Right renal cortex interstitium (tissue), 3 donors: Measurements from ENCODE around the gene PDCD1. TPM values are rescaled to one million over a fixed set of nuclear protein-coding genes. Genes with fewer than 3 reads are reported as not detected.

Experiments used
- DNase-seq, 3 donors: peaks; one replicate each; pipeline ENCODE4 v3.0.0-alpha.2; 2013; ENCODE audit warnings: low read depth in 3 of 3, low spot score in 2 of 3
- polyA plus RNA-seq, 3 donors: library from polyadenylated mRNA; unstranded; fragments of 120-200 nt; gene quantifications; one replicate each; pipeline ENCODE4 v1.2.1, GENCODE V29; 2013; ENCODE audit not compliant: insufficient read length in 3 of 3

The PDCD1 gene
- polyA plus RNA-seq, 3 donors: 0.15 TPM; not detected in 2

DNA sequence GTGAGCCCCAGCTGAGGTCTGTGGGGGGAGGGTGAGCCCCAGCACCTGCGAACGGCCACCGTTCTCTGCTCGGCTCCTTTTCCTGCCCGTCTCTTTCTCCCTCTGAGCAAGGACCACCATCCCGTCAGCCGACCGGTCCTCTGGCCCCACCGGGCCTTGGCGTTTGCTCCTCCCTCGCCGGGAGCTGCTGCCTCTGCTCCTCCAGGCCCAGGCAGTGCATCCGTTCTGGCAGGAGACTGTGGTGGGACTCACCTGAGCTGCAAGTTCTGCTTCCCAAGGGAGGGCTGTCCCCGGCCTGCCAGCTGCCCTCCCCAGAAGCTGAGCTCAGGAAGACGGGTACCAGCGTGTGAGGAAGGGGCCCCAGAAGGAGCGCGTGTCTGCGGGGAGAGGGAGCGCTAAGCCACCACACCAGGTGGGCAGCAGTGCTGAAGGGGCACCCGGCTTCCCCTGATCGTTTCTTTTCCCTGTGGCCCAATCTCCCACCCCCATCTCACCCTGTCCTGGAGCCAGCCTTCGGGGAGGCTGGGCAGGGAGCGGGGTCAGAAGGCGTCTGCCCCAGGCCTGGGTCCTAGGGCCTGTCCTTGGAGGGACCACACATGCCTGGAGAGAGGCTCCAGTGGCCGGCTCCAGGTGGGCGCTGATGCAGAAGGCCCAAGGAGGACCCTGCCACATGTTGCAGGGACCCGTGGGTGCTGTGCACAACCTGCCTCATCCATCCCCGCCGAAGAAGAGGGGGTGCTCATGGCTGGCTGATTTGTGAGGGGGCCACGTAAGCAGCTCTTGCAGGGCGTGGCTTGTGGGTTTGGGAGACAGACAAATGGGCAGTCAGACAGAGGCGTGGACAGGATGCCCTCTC, 8.3 kb upstream of the PDCD1 start:
- DNase-seq: no peak

- no peak for DNase-seq
Measured at GRCh38 chr2:241865957-241866789, 7.5 kb upstream of the PDCD1 start.

GRCh38 chr2:241865416-241865956, 6.8 kb upstream of the PDCD1 start:
- DNase-seq: no peak

DNA sequence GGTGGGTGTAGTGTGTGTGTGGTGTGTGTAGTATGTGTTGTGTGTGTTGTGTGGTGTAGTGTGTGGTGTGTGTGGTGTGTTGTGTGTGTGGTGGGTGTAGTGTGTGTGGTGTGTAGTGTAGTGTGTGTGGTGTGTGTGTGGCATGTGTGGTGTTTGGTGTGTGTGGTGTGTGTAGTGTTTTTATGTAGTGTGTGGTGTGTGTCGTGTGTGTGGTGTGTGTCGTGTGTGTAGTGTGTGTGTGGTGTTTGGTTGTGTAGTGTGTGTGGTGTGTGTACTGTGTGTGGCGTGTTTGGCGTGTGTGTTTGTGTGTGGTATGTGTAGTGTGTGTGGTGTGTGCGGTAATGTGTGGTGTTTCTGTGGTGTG, 6.1 kb upstream of the PDCD1 start:
- no peak for DNase-seq

GRCh38 chr2:241864168-241864849, 5.6 kb upstream of the PDCD1 start:
- no peak for DNase-seq

- DNase-seq: no peak
Measured at GRCh38 chr2:241863536-241863954, 4.9 kb upstream of the PDCD1 start.

GRCh38 chr2:241862775-241863535, 4.3 kb upstream of the PDCD1 start:
- DNase-seq: no peak

DNA sequence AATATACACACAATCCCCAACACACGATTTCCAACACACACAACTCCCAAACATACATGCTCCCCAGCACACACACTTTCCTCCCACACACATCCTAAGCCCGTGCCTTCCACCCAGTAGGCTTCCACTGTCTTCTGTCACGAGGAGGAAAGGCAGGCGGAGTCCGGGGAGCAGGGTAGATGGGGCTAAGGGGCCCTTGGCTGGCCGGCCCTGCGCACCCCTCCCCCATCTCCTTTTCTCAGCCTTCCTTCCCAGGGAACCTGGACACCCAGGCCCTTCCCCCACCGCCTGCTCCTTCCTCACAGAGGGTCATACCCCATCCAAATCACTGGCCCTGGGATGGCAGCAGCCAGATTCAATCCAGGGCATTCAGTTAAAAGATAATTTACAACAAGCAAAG, 3.4 kb upstream of the PDCD1 start:
- DNase-seq: no peak

DNA sequence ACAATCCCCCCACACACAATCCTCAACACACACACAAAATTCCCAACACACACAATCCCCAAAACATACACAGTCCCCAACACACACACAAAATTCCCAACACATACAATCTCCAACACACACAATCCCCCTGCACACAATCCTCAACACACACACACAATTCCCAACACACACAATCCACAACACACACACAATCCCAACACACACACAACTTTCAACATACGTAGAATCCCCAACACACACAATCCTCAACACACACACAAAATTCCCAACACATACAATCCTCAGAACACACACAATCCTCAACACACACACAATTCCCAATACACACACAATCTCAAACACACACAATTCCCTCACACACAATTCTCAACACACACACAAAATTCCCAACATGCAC, 2.6 kb upstream of the PDCD1 start:
- DNase-seq: no peak

- no peak for DNase-seq
Measured at GRCh38 chr2:241860184-241861078, 1.7 kb upstream of the PDCD1 start.

DNA sequence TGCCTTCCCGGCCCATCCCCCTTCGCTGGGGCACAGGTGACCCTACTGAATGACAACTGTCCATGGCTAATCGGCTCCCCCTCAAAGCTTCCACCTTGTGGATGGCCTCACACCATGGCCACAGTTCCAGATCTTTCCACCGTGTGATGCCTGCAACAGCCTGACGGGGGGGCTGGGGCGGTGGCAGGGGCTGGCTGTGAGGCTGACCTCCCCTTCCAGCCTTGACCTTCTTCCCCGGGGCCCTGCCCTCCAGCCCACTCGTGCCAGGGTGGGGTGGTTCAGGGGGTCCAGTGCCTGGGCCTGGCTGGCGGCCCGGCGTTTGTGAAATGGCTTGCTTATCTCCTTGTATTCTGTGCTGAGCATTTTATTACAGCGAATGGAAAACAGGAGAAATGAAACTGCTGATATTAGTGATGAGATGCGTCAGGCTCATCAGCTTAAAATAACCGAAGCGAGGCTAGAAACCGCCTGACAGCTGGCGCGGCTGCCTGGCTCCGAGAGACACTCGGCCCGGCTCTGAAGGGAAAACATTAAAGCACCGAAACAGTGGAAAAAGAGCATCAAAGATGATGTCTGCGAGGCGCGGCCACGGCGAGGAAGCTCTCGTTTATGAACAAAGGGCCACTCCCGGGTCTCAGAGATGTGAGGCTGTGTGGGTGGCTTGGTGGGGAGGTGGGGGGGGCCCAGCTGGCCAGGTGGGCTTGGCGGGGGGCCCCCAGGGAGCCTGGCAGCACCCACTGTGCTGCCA, 916 bp upstream of the PDCD1 start:
- DNase-seq: no peak

DNA sequence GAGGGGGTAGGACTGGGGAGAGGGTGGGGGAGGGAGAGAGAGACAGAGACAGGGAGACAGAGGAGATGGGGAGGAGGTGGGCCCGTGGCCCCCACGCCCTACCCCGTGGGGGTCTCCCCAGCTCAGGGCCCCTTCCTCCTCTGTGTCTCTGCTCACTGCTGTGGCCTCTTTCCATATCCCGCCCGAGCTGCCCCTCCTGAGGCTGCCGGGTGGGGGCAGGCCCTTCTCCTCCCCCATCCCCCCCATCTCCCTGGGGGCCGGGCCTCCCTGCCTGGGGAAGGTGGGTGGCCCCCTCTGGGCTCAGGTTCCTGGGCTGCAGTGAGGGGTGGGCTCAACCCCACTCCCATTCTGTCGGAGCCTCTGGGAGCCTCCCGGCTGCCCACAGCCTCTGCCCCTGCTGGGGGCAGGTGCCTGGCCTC, 332 bp upstream of the PDCD1 start:
- DNase-seq: no peak

DNA sequence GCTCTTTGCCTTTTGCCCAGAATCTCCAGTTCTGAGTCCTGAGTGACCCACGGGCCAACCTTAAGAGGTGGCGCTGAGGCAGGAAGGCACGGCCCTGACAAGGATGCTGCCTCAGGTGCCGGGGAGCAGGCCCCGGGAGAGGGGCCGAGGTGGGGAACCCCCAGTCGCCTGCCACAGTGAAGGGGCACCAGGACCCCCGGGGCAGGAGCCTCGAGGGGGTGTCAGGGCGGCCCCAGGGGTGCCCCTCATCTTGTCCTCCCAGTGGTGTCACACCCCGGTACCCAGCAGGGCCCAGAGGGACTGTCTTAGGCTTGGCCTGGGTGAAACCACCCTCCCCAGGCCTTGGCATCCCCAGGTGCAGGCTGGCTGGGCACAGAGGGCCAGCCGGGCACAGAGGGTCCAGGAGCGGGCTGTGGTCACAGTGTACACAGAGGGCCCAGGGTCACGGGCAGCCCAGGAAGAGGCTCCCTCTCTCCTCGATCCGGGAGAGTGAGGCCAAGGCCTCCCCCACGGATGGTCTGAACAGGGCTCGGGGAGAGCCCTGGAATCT, 1.0 kb downstream of the PDCD1 start:
- DNase-seq: no peak

GRCh38 chr2:241857041-241857541, 1.6 kb downstream of the PDCD1 start:
- DNase-seq: no peak

- DNase-seq: no peak
Measured at GRCh38 chr2:241855888-241856422, 2.7 kb downstream of the PDCD1 start.

DNA sequence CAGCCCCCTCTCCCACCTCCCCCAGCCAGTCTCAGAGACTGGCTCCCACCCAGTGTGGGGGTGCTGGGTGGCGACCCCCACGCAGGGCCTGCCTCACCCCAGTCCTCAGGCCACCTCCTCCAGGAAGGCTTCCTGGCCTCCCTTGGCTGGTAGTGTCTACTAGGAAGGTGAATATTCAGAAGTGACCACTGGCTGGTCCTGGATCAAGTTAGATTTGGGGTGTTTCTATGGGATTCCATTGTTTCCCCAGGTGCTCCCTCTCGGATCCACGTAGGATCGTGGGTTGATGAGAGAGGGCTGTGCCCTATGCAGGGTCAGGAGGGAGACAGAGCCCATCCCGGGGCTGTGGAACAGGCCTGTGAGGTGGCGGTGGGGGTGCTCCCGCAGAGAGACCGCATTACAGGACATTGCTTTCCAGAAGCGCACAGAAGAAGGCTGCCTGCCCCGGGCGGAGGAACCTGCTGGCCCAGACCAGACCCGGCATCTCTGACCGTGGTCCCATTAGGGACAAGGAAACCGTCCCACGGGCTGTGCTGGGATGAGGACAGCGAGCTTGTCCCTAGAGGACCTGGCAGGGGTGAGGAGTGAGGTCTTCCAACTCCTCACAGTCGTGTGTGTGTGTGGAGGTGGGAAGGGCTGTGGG, 3.3 kb downstream of the PDCD1 start:
- no peak for DNase-seq
